Measurements from ENCODE around the gene ZNF598. TPM values are rescaled to one million over a fixed set of nuclear protein-coding genes. Genes with fewer than 3 reads are reported as not detected.
A peak's percentile ranks its signal among the peaks of the same experiment; 100 is the strongest.

The ZNF598 gene
- total RNA-seq: 10 to 100 TPM; 80.4 to 94.6 TPM
- polyA plus RNA-seq (ENCODE audit: insufficient read depth, low read depth, low replicate concordance): 46.3 TPM
- long read RNA-seq, donor 1, partial matches to known transcripts: 0 of 2 reads
- long read RNA-seq, donor 1, other reads (novel, unspliced or antisense): 0 of 2 reads
- long read RNA-seq, donor 2, partial matches to known transcripts: 0 of 1 reads
- long read RNA-seq, donor 2, other reads (novel, unspliced or antisense): 0 of 1 reads

DNA sequence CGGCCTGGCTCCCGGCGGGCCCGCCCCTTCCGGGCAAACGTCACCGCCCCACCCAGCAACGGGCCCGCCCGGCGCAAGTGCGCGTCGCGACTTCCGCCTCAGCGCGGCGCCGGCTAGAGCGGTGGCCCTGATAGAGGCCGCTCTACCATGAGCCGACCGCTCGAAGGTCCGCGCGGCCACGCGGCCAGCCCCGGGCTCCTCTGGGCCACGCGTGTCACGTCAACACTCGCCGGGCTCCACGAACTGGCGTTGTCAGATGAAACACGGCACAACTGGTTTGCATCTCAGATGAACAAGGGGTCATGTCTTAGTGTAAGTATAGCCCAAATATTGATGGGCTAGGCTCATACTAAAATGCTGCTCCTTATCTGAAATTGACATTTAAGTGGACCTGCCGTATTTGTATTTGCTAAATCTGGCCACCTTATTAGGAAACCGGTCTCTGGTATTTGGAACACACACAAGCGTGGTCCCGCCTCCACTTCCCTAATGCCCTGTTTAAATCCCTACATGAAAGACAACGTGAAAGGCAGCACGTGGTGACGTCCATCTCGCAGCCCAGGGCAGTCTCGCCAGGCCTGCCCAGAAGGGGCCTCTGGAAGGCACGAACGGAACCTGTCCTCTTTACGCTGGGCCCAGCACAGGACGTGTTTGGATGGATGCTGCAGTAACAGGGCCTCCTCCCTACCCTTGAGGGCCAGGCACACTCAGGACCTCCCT is at the start of gene ZNF598:
TSS of gene ZNF598 (minus strand) at position 31 of the 720 bp plus-strand sequence.
- peak; percentile 87 for DNase-seq
- intact Hi-C loops (cut with DNase I; ENCODE audit: low total_unique reads): no loop called here
- Histone ChIP-seq H3K4me1 (peaks cover 32% of the 10 kb centered on the region), H3K27me3 (no peaks in the 10 kb centered on the region), H3K36me3 (ENCODE audit: low read depth, missing control alignments) (no peaks in the 10 kb centered on the region), H3K27ac (peak within 1 kb of the TSS; percentile 51 to 86), H3K9me3 (no peaks in the 10 kb centered on the region), H3K4me3 (peak within 1 kb of the TSS; percentile 80 to 83)
- 2% methylated on average over 21 to 49 of the region's 52 CpGs for WGBS, 2 donors
- peak; percentile 20 for TF ChIP-seq POLR2A (IDR thresholded peaks at IDR 0.05)
- TF ChIP-seq, protein P1, sequence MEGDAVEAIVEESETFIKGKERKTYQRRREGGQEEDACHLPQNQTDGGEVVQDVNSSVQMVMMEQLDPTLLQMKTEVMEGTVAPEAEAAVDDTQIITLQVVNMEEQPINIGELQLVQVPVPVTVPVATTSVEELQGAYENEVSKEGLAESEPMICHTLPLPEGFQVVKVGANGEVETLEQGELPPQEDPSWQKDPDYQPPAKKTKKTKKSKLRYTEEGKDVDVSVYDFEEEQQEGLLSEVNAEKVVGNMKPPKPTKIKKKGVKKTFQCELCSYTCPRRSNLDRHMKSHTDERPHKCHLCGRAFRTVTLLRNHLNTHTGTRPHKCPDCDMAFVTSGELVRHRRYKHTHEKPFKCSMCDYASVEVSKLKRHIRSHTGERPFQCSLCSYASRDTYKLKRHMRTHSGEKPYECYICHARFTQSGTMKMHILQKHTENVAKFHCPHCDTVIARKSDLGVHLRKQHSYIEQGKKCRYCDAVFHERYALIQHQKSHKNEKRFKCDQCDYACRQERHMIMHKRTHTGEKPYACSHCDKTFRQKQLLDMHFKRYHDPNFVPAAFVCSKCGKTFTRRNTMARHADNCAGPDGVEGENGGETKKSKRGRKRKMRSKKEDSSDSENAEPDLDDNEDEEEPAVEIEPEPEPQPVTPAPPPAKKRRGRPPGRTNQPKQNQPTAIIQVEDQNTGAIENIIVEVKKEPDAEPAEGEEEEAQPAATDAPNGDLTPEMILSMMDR (IDR thresholded peaks at IDR 0.05): no peak

DNA sequence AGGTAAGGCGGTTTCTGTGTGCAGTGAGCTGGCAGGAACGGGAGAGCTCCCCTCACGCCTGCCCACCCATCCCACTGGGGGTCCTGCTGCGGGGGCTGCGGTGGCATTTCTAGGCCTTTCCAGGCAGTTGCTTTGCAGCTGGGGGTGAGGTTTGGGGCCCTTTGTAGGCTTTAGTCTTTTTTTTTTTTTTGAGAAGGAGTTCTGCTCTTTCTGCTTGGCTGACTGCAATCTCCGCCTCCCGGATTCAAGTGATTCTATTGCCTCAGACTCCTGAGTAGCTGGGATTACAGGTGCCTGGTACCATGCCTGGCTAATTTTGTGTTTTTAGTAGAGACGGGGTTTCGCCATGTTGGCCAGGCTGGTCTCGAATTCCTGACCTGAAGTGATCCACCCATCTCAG is 49.3 kb upstream of the ZNF598 start:
- no peaks in the 10 kb centered on the region for H3K36me3 ChIP-seq (ENCODE audit: low read depth, missing control alignments)

DNA sequence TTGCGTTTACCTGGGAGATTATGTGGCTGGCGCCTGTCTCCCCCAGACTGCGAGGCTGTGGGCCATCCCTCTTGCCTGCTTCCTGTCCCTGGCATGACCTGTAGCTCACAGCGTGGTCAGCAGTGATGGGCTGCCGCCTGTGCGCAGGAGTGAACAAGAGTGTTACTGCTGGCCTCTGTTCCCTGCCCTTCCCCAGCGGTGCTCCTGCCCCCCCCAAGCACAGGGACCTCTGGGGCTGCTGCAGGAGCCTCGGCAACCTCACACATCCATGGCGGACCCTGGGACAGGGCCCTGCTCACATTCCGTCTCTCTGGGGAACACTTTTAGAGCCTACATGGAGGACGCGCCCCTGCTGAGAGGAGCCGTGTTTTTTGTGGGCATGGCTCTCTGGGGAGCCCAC is 48.8 kb upstream of the ZNF598 start:
- H3K4me3 ChIP-seq: no peak overlapping the region
- DNase-seq: no peak
- no peaks in the 10 kb centered on the region for H3K27me3 ChIP-seq
- no peaks in the 10 kb centered on the region for H3K36me3 ChIP-seq (ENCODE audit: low read depth, missing control alignments)
- no peaks in the 10 kb centered on the region for H3K4me1 ChIP-seq
- no peaks in the 10 kb centered on the region for H3K9me3 ChIP-seq
- H3K27ac ChIP-seq: no peak overlapping the region
- WGBS, 2 donors: 89 to 94% methylated on average over 3 to 13 of the region's 13 CpGs
- intact Hi-C loops (cut with DNase I; ENCODE audit: low total_unique reads): no loop called here
- TF ChIP-seq POLR2A (IDR thresholded peaks at IDR 0.05): no peak
- TF ChIP-seq, protein P1 (IDR thresholded peaks at IDR 0.05): no peak

More for the DNA sequence above, 49.3 kb upstream of the ZNF598 start:
- no peak for TF ChIP-seq POLR2A (IDR thresholded peaks at IDR 0.05)
- TF ChIP-seq, protein P1 (IDR thresholded peaks at IDR 0.05): no peak
- H3K4me3 ChIP-seq: no peak overlapping the region
- H3K27me3 ChIP-seq: no peaks in the 10 kb centered on the region
- no peaks in the 10 kb centered on the region for H3K9me3 ChIP-seq
- DNase-seq: no peak
- H3K27ac ChIP-seq: no peak overlapping the region
- H3K4me1 ChIP-seq: no peaks in the 10 kb centered on the region
- WGBS, 2 donors: 93 to 98% methylated on average over 9 to 10 of the region's 10 CpGs
- intact Hi-C loops (cut with DNase I; ENCODE audit: low total_unique reads): no loop called here

DNA sequence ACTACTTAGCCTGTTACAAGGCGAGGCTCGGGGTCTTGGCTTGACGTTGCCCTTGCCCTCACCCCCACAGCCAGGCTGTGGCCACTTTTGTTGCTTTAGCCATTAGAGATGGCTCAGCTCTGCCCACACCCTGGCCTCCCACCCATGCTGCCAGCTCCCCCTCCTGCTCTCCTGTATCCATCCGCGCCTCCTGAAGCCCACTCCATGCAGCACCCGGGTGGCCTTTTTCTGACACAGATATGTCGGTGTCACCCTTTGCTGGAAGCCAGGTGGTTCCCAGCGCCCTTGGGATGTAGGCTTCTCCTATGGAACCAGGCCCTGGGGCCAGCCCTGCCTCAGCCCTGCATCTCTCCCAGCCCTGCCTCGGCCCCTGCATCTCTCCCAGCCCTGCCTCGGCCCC is 47.8 kb upstream of the ZNF598 start:
- intact Hi-C loops (cut with DNase I; ENCODE audit: low total_unique reads): no loop called here
- DNase-seq: no peak
- 88 to 93% methylated on average over 7 to 10 of the region's 10 CpGs for WGBS, 2 donors

More for the DNA sequence above, 47.8 kb upstream of the ZNF598 start:
- H3K4me1 ChIP-seq: no peaks in the 10 kb centered on the region
- H3K27me3 ChIP-seq: no peaks in the 10 kb centered on the region
- H3K9me3 ChIP-seq: no peaks in the 10 kb centered on the region
- no peak for TF ChIP-seq POLR2A (IDR thresholded peaks at IDR 0.05)
- TF ChIP-seq, protein P1 (IDR thresholded peaks at IDR 0.05): no peak
- no peak overlapping the region for H3K27ac ChIP-seq
- no peaks in the 10 kb centered on the region for H3K36me3 ChIP-seq (ENCODE audit: low read depth, missing control alignments)
- H3K4me3 ChIP-seq: no peak overlapping the region

Measured in testis (tissue), 5 donors.